ENCODE data around the gene RIGI.
A peak's percentile ranks its signal among the peaks of the same experiment; 100 is the strongest.
"Not testable (repeated sequence)": the region's sequence is repeated elsewhere in the genome, so short reads cannot be mapped to it uniquely, and the experiment has no call there.

RIGI gene

DNA sequence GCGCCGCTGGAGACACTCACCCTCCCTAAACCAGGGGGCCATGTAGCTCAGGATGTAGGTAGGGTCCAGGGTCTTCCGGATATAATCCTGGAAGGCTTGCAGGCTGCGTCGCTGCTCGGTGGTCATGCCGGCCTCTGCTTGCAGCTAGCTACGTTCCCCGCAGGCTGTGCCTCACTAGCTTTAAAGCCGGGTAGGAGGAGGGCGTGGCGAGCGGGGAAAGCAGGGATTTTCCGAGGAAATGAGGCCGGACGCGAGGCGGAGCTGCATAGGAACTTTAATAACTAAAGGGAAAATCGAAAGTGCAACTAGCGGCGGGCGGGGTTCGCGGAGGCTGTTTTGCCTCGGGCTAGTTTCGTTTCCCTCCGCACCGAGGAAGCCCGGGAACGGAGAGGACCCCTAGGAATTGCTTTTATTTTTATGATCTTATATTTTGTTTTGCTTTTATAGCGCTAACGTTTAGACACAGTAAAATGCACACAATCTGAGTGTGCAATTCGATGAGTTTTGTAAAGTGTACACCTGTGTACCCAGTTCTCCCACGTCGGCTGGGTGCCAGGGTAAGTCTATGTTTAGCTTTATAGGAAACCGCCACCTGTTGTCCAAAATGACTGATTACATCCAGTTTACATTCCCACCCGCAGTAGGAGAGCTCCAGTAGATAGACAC is at the start of gene RIGI:
Gene RIGI (minus strand): TSS at position 156 of the 666 bp plus-strand sequence. CDS start 30 bp downstream, at position 126.
- FAIRE-seq, result peak; percentile 95

- FAIRE-seq, result no peak
Observed at GRCh38 chr9:32574858-32575257, 48.9 kb upstream of the RIGI start.

GRCh38 chr9:32573821-32574220 is 47.8 kb upstream of the RIGI start:
- FAIRE-seq, result no peak

DNA sequence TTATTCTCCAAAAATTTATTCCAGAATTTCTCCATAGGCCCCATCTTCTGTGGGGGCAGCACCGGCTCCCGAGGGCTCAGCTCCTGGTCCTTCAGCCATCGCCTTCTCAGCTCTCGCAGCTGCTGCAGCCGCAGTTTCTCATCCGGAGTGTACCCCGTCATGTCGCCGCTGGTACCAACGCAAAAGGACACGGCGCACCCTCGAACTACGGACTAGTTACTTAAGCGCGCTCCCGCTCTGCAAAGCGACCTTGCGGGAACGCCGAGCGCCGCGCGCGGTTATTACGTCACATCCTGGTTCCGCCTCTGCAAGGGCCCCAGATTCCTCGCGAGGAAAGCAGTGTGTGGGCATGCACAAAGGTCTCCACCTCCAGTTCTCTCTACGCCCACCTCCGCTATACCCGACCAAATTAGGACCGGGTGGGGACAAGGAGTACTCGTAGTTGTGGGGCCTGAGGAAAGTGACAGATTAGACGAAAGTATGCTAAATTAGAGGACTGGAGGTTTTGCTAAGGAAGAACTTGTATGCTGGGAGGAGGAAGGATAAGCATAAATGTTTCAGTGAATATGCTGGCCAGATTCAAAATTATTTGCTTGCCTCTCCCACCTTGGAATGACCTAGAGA is 47.0 kb upstream of the RIGI start, which contains the start of gene NDUFB6:
Gene NDUFB6 (minus strand): TSS at position 260 of the 624 bp plus-strand sequence. CDS start 99 bp downstream, at position 161.
- peak; percentile 96 for FAIRE-seq

- peak; percentile 90 for FAIRE-seq
Observed at GRCh38 chr9:32571969-32572899, 46.2 kb upstream of the RIGI start.

- no peak for FAIRE-seq
Observed at GRCh38 chr9:32570262-32570661, 44.3 kb upstream of the RIGI start.

DNA sequence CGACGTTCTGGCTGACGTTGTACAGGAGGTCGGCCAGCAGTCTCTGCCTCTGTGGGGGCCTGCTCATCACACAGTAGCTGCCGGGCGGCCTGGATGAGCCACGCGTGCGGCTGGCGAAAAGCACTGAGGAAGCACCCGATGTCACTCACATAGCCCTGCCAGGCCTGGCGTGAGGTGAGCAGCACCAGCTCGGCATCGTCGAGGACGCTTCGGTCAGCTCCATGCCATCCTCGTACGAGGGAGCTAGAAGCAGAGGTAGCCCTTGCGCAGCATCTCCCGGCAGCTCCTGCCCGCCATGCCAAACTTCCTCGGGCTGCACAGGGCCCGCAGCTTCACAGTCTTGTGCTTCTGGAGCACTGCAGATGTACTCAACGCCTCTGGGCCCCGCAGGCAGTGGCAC is 40.8 kb upstream of the RIGI start:
- no peak for FAIRE-seq

GRCh38 chr9:32565967-32566366 is 40.0 kb upstream of the RIGI start:
- FAIRE-seq, result no peak

DNA sequence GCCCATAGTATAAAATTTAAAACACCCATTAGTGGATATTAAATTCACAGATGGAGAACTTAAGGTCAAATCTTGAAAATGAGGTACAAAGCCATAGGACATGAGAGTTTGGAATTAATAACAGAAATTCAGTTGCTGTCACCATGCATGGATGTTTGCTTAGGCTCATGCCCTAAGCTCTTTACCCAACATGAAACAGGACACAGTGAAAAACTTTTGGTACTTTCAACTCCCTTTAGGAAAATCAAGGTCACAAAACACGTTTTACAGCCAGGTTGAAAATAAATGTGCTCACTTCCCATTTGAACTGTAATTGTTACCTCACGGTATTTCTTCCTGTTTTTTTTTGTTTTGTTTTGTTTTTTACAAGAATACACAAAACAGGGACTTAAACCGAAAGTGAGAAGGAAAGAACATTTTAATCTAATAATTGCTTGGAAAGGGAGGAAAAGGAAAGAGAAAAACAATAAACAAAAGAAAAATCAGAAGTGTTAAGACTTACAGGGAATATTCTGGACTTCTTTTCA is 32.5 kb upstream of the RIGI start:
- FAIRE-seq, result no peak

DNA sequence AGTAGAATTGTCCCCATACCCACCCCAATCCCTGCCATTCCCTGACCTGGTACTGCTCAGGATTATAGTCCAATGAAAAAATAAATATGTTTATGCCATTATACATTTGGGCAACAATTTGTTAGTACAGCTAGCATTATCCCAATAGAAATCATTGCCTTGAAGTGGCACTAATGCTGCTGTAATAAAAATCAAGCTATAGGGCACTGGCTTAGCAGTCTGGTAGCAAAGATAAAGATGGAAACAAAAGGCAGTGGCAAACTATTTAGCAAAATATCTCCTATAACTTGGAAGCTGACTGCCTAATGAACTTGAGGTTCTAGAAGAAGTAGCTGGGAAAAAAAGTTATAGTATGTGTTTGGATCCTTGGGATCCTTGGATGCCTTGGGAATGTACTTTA is 28.6 kb upstream of the RIGI start:
- FAIRE-seq, result no peak

DNA sequence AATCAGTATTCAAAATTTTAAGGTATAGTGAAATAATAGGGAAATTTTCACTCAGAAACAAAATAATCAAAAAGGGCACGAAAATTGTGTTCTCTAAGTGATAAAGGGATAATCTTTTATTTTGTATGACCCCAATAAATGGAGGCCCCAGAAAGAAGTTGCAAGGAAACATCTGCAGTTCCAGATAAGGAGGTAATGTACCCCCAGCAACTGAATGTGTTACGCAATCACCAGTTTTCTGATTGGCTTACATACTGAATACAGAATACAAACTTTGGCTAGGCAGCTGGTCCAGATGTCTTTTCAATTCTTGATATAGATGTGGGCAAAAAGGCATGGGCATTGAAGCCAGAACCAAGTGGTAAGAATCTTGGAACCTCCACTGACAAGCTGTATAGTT is 28.1 kb upstream of the RIGI start:
- no peak for FAIRE-seq

DNA sequence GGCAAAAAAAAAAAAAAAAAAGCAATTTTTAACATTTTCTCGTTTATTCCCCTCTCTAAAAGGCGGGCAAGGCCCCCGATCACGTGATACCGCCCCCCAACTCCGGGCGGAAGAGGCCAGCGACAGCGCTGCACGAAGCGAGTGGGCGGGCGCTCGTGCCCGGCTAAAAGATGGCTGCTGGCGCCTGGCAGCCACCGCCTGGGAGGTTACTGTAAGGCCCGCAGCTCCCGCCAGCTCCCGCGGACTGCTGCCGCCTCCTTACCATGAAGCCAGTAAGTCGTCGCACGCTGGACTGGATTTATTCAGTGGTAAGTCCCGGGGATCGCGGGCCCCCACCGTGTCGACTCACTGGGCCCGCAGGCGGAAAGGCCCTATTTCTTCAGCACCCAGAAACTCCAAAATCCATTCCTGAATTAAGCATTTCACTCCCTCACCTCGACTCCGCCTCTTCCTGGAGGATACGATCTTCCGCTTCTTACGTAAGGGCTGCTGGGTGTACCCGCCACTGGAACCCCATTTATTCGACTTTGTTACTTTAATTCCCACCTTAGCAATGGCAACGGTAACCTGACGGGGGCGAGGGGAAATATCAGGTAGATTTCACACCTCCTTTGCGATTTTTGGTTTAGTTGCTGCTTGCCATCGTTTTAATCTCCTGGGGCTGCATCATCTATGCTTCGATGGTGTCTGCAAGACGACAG is 26.3 kb upstream of the RIGI start, which contains the start of the genes SMIM27 and TOPORS:
Gene SMIM27 (plus strand): TSS at position 156 of the 701 bp plus-strand sequence. CDS start 108 bp downstream, at position 264.
Gene TOPORS (minus strand): TSS at position 415 of the 701 bp plus-strand sequence. CDS start 150 bp downstream, at position 265.
- FAIRE-seq, result peak; percentile 85

GRCh38 chr9:32551276-32552051 is 25.5 kb upstream of the RIGI start:
- no peak for FAIRE-seq

- FAIRE-seq, result peak; percentile 85
Observed at GRCh38 chr9:32550562-32551275, 24.7 kb upstream of the RIGI start.

DNA sequence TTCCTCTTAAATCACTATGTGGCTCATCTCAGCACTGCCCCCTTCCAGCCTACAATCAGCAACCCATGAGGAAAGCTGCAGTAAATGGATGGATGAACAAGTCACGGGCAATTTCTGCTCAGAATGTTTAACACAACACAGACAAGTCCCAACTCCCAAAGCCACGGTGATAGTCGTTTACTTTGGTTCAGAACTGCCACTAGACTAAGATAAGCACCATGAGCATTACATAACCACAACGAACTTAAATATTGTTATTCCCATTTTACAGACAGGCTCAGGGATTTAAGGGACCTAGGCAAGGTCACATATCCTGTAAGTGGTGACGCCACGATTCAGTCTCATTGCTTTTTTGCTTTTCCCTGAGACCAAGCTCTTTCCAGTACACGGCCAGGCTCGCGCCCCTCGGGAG is 24.2 kb upstream of the RIGI start:
- FAIRE-seq, result no peak

- not testable (repeated sequence) for FAIRE-seq
Observed at GRCh38 chr9:32548213-32548612, 22.2 kb upstream of the RIGI start.

DNA sequence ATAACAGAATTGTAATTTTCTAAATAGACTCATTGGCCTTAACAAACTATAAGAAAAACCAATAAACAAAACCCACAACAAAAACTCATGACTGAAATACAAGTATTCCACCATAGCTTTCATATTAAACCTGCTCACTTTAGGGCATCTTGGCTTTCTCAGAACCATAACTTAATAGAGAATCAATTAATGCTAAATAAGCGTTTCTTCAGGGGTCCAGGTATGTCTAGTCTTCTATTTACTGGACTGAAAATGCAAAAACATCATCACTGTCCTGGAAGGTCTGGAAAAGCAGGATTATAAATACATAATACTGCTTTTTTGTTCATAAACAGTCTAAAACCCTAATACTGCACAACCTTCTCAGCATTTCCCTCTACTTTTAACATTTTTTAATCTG is 19.9 kb upstream of the RIGI start:
- FAIRE-seq, result no peak

GRCh38 chr9:32543047-32543446 is 17.1 kb upstream of the RIGI start:
- no peak for FAIRE-seq

GRCh38 chr9:32533816-32534215 is 7.8 kb upstream of the RIGI start:
- FAIRE-seq, result no peak

GRCh38 chr9:32533336-32533735 is 7.3 kb upstream of the RIGI start:
- FAIRE-seq, result no peak

DNA sequence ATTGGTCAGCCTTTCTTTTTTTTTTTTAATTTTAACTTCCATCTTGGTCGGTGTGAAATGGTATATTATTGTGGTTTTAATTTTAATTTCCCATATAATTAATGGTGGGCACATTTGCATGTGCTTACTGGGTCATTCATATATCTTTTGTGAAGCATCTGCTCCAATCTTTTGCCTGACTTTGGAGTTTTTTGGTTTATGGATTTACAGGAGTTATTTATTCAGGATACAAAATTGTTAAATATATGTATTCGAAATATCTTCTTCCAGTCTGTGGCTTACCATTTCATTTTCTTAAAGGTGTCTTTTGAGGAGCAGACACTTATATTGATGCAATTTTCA is 682 bp upstream of the RIGI start:
- FAIRE-seq, result no peak
